ENCODE measurements around the gene COLEC12.

COLEC12 gene

DNA sequence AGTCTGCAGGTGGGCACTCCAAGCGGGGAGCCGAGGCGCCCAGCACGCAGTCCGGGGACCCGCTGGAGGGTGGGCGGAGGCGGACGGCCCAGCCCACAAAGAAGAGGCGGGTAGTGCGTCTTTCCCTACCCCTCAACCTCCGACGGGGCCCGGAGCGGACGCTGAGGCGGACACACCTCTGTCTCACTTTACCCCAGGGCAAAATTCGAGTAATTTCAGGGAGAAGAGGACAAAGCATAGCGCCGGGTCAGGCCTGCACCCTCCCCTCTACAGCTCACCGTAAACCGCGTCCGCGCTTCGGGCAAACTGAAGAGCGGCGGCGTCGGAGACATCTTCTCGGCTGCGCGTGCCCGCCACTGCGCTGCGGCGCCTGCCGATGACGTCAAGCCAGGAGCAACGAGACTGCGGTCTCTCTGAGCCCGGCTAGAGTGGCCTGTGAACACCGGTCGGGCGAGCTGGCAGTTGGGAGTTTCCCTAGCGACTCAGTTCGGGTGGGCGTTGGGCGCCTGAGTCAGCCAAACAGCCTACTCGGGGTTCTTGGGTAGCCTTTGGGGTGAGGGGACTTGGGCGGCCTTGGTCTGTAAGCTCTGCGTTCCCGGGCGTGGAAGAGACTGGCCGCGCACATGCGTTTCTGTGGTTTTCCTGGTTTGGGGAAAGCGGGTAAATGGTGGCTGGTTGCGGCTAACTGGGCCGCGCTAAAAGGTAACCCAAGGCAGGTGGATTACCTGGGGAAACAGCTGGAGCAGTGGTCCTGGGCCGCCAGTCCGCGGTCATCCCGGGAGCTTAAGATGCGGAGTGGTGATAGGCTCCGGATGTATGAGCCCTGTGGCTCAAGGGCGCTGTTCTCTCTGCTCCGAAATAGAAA lies 232.6 kb downstream of the COLEC12 start, which contains the start of gene THOC1:
TSS of gene THOC1 (minus strand) at position 360 of the 865 bp plus-strand sequence. CDS start at position 332, 28 bp downstream.
- peak; percentile 96 for DNase-seq

DNA sequence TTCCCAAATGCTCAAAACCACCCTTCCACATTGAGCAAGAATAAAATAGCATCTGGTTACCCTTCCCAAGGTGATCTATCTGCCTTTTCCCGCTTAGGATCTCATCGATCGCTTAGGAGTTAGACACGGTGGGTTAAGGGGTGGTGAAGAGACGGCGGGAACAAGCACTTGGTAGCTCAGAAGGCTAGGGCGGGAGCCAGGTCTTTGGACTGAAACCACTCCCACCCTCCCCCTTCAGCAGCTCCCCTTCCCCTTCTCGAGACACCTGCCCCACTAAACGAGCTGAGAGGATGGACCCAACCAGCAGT lies 233.2 kb downstream of the COLEC12 start:
- DNase-seq, result no peak
